GM18870 (cell line): ENCODE results near the gene PYDC2.

Experiments
- ATAC-seq: cut with Tn5 transposase; IDR thresholded peaks from one replicate; pipeline ENCODE4 v1.9.1; 2021; ENCODE audit warnings: moderate library complexity; ENCODE audit not compliant: unreplicated experiment

Gene PYDC2

DNA sequence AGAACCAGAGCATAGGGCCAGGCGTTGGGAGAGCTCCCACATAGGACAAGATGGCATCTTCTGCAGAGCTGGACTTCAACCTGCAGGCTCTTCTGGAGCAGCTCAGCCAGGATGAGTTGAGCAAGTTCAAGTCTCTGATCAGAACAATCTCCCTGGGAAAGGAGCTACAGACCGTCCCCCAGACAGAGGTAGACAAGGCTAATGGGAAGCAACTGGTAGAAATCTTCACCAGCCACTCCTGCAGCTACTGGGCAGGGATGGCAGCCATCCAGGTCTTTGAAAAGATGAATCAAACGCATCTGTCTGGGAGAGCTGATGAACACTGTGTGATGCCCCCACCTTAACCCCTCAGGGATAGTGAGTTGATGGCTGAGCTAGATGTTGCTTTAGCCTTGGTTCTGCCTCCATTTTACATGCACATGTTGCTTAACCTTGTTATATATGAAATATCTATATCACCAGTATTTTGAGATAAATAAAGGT is at the start of gene PYDC2:
TSS of gene PYDC2 (plus strand) at position 51 of the 483 bp plus-strand sequence. CDS start at position 51, 0 bp downstream.
- no peak for ATAC-seq

DNA sequence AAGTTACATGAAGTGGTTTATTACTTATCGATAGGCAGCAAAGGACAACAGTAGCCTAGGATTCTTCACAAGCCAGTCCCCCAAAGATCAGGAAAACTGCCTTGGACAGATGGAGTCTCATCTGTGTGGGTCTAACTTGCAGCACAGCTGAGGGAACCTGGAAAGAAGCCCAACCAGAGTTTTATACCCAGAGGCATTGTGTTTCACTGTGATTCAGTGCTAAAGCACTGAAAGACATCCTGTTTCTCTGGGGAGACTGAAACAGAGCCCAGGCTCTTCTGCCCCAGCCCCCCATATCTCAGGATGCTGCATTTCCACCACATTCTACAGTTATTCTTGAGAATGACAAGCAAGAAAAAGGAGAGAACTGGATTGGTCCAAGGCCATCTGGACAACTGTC is 48.2 kb upstream of the PYDC2 start:
- ATAC-seq = no peak

DNA sequence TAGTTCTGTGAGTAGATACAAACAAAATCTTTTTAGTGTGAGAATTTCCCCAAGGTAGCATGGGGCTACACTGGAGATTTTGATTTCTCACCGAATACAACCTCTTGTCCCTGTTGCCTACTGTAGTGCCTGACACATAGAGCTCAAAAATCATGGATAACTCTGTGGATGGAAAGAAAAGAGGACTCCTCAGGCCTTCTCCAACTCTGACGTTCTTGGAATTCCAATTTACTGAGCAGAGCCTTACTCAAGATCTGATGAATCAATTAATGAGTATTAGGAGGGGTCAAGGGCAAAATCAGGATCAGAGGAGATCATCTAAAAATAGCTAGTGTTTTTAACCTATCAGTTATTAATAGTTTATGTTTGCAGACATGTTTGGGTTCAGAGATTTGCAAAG is 46.7 kb upstream of the PYDC2 start:
- no peak for ATAC-seq

DNA sequence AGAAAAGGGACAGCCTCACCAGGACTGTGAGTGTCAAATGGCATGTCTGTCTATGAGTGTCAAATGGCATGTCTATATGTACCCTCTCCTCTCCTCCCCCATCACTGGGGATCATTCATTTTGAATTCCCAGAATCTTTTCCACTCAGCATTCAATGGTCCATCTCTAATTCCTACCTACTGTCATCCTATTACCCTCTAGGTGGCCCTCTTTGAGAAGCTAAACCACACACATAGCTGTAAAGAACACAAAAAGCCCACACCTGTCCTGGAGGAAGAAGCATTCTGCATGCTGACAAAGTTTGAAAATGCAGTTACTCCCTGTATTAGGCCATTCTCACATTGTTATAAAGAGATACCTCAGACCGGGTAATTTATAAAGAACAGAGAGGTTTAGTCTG is 46.2 kb upstream of the PYDC2 start:
- no peak for ATAC-seq

DNA sequence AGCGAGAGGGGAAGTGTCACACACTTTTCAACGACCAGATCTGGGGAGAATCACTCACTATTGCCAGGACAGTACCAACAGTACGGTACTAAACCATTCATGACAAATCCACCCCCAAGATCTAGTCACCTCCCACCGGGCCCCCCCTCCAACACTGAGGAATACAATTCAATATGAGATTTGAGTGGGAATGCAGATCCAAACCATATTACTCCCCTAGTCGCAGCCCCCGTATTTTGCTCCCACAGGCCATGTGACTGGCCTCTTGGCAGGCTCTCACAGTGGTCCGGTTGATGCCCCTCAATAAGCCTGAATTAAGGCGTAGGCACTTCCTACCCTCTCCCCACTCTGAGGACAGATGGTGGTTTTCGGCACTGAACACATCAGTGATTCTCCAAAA is 45.4 kb upstream of the PYDC2 start:
- no peak for ATAC-seq

DNA sequence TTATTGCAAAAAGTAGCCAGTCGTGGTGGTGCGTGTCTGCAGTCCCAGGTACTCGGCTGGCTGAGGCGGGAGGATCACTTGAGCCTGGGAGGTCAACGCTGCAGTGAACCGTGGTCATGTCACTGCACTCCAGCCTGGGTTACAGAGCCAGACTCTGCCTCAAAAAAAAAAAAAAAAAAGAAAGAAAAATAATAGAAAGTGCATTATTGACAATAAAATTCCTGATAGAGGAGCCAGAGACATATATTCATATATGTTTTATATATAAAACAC is 43.6 kb upstream of the PYDC2 start:
- ATAC-seq = no peak

DNA sequence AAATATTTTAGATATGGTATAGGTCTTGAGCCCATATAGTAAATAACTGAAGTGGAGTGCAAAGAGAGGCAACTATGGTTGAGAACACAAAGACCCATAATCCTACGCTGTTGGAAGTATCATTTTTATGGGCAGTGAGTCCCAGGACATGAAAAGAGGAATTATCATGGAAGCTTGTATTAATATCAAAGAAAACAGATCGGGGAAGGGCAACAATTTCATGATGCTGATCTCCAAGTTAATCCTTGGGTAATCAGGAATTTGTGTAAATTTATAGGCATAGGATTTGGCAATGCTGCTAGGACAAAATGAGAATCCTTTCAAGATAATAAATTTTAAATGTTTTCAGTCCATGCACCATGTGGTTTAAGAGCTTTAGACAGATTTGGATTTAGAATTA is 40.2 kb upstream of the PYDC2 start:
- no peak for ATAC-seq

DNA sequence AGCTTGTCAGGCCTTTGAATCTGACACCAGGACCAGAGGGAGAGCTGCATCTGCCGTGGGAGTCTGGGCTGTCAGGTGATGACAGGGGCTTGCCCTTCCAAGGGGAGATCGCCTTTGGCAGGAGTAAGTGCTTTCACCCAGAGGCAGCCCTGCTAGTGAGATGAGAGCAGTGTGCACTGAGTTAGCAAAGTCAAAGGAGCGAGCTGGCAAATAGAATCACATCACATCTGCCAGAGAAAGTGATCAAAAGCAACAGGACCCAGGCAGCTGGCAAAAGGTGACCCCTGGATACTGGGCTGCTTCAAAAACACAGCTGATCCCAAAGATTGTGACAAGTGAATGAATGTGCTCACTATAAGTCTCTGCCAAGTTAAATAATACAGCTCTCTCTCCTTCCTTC is 36.1 kb upstream of the PYDC2 start:
- ATAC-seq = no peak

DNA sequence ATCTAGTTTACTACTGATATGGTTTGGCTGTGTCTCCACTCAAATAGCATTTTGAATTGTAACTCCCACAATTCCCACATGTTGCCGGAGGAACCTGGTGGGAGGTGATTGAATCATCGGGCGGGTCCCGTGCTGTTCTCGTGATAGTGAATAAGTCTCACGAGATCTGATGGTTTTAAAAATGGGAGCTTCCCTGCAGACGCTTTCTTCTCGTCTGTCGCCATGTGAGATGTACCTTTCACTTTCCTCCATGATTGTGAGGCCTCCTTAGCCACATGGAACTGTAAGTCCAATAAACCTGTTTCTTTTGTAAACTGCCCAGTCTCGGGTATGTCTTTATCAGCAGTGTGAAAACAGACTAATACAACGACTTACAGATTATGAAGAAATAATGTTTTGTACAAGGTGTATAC is 35.6 kb upstream of the PYDC2 start:
- ATAC-seq = no peak

DNA sequence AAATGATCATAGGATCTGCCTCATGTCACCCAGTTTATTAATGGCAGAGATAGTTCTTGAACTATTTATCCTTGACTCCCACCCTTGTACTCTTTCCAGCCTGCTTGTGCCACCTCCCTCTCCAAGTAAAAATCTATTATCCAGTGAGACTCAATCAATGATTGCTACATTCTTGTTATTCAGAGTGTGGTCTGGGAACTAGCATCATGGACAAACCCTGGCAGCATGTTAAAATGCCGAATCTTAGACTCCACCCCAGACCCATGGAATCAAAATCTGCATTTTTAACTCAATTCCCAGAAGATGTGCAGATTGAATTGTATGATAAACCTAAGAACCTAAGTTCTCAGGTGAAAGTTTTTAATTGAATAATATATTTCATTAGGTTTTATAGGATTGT is 34.7 kb upstream of the PYDC2 start:
- no peak for ATAC-seq

DNA sequence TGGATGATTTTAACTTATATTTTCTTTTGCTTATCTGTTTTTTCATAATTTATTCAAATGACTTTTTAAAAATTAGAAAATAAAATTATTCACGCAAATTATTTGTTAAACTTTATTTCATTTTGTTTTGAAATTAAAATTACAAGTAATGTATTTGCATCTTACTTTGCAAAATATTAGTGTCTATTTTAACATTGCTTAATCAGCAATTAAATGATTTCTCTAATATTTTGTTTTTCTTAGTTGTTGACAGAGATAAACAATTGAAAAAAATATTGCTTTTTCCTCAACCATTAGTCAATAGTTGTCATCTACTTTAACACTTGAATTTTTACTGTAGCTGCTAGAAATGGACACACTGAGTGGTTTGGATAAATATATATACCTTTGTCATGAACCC is 32.8 kb upstream of the PYDC2 start:
- no peak for ATAC-seq

DNA sequence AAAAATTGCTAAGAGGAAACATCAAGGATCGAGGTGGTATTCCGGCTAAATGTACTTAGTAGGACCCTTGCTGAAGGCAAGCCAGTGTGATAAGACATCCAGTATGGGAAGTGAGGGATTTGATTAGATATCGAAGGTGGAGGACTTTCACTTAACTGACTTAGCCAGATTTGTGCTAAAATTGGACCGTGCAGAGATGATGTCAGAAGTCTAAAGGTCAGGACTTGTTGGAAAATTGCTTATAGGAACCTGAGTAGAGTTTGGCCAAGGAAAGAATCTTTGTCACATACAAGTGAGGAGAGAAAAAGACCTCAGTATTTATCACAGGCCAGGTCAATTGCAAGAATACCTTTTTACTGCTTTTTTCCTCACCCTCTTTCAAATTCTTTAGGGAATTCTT is 30.9 kb upstream of the PYDC2 start:
- no peak for ATAC-seq

DNA sequence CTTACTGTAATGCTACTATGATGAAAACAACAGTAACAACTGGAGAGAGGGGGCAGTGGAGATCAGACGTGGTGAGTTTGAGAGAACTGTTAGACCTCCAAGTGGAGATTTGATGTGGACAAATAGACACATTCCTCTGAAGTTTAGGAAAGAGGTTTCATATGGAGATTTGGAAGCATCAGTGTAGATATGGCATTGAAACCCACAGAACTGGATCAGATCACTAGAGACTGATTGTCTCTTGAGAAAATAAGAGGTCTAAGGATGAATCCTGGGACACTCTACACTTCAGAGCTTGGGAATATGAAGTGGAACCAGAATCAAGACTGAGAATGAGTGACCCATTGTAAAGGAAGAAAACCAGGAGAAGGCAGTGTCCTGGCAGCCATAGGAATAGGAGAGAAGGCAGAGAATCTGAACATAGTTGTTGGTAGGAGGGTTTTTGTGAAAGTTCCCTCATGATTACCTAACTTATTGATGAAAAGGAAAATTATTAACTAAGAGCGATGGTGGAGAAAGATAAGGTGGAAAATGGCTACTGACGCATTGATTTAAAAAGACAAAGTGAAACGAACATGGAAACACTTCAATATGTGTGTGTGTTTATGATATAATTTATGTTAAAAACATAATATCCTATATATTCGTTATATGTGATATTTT is 29.7 kb upstream of the PYDC2 start:
- ATAC-seq = no peak

DNA sequence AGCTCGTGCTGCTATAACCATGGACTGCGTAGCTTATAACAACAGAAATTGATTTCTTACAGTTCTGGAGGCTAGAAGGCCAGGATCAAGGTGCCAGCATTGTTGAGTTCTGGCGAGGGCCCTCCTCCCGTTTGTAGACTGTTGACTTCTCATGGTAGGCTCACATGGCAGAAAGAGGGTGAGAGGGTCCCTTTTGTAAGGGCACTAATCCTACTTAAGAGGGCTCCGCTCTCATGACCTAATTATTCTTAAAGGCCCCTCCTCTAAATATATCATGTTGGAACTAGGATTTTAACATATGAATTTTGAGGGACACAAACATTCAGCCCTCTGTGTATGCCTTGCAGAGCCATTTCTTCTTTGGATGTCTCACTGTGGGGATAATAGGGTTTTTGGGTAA is 28.8 kb upstream of the PYDC2 start:
- ATAC-seq = no peak

DNA sequence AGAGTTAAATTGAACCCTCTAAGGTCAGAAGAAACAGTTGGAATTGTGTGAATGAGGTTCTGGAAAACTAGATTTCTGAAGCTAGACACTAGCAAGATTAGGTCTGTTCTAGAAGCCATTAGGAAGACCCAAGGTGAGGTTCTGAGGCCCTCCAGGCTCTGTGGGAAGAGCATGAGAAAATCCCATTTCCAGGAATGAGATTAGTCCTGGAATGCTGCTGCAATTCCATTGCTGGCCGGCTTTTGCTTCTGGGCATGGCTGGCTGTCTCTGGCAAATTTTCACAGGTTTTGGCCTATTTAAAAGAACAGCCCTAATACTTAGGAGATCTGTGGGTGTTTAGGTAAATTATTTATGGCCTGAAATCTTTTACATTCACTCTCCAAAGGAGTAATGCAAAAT is 26.9 kb upstream of the PYDC2 start:
- no peak for ATAC-seq

DNA sequence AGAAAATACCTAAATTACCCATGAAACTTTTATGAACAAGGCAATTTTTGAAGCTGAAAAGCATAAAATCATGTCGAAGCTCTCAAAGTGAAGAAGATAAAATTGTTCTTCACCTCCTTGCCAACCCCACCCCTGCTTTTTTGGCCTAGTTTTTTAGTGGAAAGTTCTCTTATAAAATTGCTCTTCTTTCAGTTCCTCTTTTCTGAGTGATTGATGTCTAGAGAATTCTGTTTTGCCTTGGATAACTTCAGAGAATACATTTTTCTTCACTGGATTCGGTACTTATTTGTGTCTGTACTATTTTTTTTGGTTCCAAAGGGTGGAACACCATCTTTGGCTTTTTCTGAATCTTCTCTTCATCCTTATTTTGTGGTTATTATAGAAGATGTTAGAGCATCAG is 25.0 kb upstream of the PYDC2 start:
- no peak for ATAC-seq

DNA sequence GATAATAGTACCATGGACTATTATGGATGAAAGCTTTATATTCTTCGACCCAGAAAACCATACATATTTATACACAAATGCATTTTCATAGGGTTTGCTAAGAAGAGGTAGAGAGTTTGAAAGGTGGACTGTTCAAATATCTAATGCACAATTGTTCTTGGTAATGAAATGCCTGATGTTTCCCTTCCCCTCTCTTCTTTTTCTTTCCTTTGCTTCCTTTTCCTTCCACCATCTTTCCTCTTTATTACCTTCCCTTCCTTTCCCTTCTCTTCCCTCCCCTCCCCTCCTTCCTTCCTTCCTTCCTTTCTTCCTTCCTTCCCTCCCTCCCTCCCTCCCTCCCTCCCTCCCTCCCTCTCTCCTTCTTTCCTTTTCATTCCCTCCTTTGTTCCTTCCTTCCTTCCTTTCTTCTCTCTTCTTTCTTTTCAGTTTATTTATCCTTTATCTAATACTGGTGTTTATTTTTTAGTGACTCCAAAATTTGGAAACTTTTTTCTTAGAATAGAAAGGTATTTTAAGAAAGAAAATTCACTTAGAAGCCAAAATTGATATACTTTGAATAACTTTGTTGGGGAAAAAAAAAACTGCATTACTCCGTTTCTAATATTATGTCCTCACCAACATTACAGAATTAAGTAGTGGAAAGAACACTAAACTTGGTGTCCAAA is 22.7 kb upstream of the PYDC2 start:
- no peak for ATAC-seq

DNA sequence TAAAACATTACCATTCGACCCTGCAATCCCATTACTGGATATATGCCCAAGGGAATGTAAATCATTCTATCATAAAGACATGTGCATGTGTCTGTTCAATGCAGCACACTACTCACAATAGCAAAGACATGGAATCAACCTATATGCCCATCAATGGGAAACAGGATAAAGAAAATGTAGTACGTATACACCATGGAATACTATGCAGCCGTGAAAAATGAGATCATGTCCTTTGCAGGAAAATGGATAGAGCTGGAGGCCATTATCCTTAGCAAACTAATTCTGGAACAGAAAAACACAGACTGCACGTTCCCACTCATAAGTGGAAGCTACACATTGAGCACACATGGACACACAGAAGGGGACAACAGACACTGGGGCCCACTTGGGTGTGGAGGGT is 20.4 kb upstream of the PYDC2 start:
- no peak for ATAC-seq

DNA sequence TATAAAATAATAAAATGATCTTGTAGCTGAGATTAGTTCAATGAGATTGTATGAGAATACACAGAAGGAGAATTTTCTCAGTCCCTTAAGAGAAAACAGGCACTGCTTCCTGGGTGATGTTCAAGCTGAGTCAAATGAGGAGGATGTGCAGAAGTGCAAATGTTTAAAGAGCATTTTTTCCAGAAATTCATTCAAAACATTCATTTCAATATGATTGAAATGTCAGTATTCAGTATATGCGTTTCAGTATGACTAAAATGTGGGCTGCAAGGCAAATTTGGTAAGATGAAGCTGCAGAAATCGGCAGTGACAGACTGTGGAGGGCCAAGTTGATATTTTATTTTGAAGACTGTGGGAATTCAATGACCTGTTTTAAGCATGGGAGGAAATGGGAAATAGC is 19.3 kb upstream of the PYDC2 start:
- no peak for ATAC-seq

DNA sequence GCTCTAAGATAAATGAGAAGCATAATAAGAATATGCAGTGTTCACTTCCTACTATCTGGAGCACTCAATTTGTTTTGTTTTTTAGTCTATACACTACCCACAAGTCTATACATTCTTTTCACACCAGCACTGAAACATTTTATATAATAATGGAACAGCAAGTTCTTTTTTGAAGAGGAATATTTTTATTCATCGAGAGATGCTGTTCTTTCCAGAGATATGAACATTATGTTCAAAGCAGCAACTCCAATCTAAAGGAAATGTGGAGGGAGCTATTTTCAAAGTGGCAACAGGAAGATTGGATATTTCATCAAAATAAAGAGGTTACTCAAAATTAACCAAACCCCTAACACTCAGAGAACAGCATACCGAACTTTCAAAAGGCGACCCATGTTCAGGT is 16.4 kb upstream of the PYDC2 start:
- ATAC-seq = no peak

DNA sequence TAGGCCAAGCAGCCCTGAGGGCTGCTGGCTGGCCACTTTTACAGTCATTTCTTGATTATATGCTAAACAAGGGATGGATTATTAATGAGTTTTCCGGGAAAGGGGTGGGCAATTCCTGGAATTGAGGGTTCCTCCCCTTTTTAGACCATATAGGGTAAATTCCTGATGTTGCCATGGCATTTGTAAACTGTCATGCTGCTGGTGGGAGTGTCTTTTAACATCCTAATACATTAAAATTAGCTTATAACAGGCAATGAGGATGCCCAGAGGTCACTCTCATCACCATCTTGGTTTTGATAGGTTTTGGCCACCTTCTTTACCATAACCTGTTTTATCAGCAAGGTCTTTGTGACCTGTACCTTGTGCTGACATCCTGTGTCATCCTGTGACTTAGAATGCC is 11.7 kb upstream of the PYDC2 start:
- ATAC-seq = no peak

DNA sequence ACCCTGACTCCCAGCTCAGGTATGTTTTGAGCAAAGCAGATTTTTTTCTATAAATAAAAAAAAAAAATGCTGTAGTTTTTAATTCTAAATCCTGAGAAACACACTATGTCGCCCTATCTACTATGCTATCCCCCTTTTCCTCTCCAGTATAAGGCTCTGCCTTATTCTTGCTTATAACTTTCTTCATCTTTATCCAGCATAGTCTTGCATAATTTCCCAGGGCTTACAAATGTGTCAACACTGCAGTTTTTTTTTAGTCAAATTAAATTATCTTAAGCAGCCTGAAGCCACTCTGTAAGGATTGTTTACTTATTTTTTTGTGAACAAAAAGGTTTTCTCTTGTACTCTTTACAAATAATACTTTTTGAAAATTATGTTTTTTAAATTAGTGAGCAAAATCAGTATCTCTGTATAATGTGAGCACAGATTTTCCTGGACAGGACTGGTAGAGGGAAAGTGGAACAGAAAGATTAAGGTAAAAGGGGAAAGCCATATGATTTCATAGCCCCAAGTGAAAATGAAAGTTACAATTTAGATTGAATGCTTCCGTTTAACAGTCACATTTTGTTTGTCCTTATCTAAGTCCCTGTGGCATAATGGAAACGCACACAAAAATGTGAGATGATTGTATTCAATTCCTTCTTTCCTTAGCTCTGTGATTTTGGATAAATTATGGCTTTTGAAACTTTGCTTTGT is 5.6 kb upstream of the PYDC2 start:
- peak; percentile 93 for ATAC-seq

DNA sequence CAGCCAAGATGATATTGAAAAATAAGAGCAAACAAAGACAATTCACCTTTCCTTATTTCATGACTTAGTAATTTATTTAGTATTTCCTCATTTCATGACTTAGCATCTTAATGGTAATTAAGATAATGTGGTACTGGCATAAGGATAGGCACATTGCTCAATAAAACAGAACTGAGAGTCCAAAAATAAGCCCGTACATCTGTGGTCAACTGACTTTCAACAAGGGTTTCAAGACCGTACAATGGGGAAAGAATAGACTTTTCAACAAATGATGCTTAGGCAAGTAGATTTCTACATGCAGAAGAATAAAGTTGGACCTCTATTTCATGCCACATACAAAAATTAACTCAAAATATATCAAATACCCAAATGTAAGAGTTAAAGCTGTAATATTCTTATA is 603 bp upstream of the PYDC2 start:
- no peak for ATAC-seq
